GM12892 (cell line): ENCODE data around the gene C1orf210.

ENCODE experiments used
- POLR2A ChIP-seq: IDR thresholded peaks from 2 replicates; pipeline ENCODE4 v1.6.1; 2011; ENCODE audit warnings: low read depth, low read length, control low read depth
- POLR2AphosphoS5 ChIP-seq: IDR thresholded peaks from 2 replicates; pipeline ENCODE4 v1.6.1; 2011; ENCODE audit warnings: low read depth, low read length, control low read depth

- TF ChIP-seq POLR2A (no peak), POLR2AphosphoS5 (no peak)
Observed at GRCh38 chr1:43237121-43237520, 48.3 kb downstream of the C1orf210 start.
